GM12878 (cell line): ENCODE results near the gene RFPL1. TPM values are rescaled to one million over a fixed set of nuclear protein-coding genes. Genes with fewer than 3 reads are reported as not detected.

Experiments
- ATAC-seq: fragments of 200-7000 bp; cut with Tn5 transposase; 3 replicates; pipeline ENCODE4 v1.9.1; 2020; ENCODE audit warnings: mild to moderate bottlenecking, moderate library complexity
- BruUV-seq: library from RNA; stranded (reverse); fragments of 400-500 nt; replicated peaks from 2 replicates; lab custom pipeline; 2021; lab: Mats Ljungman, UMichigan
- CTCF ChIA-PET: fragments of 300-600 bp; sonication (Branson Sonifier 250); formaldehyde crosslinking; extraction: SDS; loops from one replicate; lab custom pipeline; 2021; ENCODE audit warnings: inconsistent platforms; lab: Yijun Ruan, JAX
- POLR2A ChIA-PET: fragments of 350-600 bp; formaldehyde crosslinking; extraction: SDS; loops from one replicate; lab custom pipeline; 2021; ENCODE audit warnings: inconsistent platforms; lab: Charles Lee
- RAD21 ChIA-PET: fragments of 300-600 bp; sonication (Branson Sonifier 250); formaldehyde crosslinking; loops from one replicate; lab custom pipeline; 2023; ENCODE audit warnings: antibody characterized with exemption; ENCODE audit not compliant: unreplicated experiment; lab: Charles Lee
- SMC1A ChIA-PET: fragments of 300-600 bp; sonication (Branson Sonifier 250); formaldehyde crosslinking; loops from one replicate; lab custom pipeline; 2023; ENCODE audit not compliant: unreplicated experiment, uncharacterized antibody; lab: Charles Lee
- DNase-seq: peaks from one replicate; pipeline ENCODE4 v3.0.0-alpha.2; 2011; ENCODE audit warnings: low read depth, low spot score
- FAIRE-seq: peaks from 3 replicates; lab custom pipeline; 2011; peaks lifted over from hg19 to GRCh38; lab: Jason Lieb, UNC
- H2AFZ ChIP-seq: 2 replicates; pipeline ENCODE4 v1.6.0; 2011; ENCODE audit warnings: low read depth, low read length, control low read depth; ENCODE audit not compliant: control insufficient read depth
- H3K27ac ChIP-seq: 2 replicates; pipeline ENCODE4 v1.5.1; 2011; ENCODE audit warnings: control low read depth; ENCODE audit not compliant: control insufficient read depth, insufficient read depth
- H3K27me3 ChIP-seq, 2 experiments: replicated peaks in 1 of 2; 2 replicates each; pipeline versions ENCODE4 v1.6.0 to v1.6.1; 2011; ENCODE audit warnings: low read length in 1 of 2; ENCODE audit not compliant: control insufficient read depth in 2 of 2, insufficient read depth in 2 of 2
- H3K36me3 ChIP-seq, 2 experiments: 2 replicates each; pipeline ENCODE4 v1.5.1; 2011; ENCODE audit warnings: low read length in 1 of 2; ENCODE audit not compliant: control insufficient read depth in 2 of 2, insufficient read depth in 2 of 2
- H3K4me1 ChIP-seq: 2 replicates; pipeline ENCODE4 v1.6.1; 2011; ENCODE audit warnings: mild to moderate bottlenecking, low read length, moderate library complexity, mixed read lengths; ENCODE audit not compliant: control insufficient read depth, insufficient read depth
- H3K4me2 ChIP-seq: 2 replicates; pipeline ENCODE4 v1.6.0; 2011; ENCODE audit warnings: control low read depth; ENCODE audit not compliant: control insufficient read depth, insufficient read depth
- H3K4me3 ChIP-seq: fragments of 200-600 bp; sonication (generic); 2 replicates; pipeline ENCODE4 v1.5.1; 2016
- H3K79me2 ChIP-seq: 2 replicates; pipeline ENCODE4 v1.6.0; 2011; ENCODE audit warnings: low read length; ENCODE audit not compliant: control insufficient read depth, insufficient read depth
- H3K9ac ChIP-seq: 2 replicates; pipeline ENCODE4 v1.8.0; 2011; ENCODE audit warnings: low read length, control low read depth, mixed read lengths; ENCODE audit not compliant: control insufficient read depth, insufficient read depth
- H3K9me3 ChIP-seq: replicated peaks from 3 replicates; pipeline ENCODE4 v1.5.1; 2011; ENCODE audit warnings: mild to moderate bottlenecking, low read length; ENCODE audit not compliant: control insufficient read depth, insufficient read depth
- H4K20me1 ChIP-seq: 2 replicates; pipeline ENCODE4 v1.6.0; 2011; ENCODE audit not compliant: control insufficient read depth, insufficient read depth
- CBX3 ChIP-seq: fragments of 200-600 bp; sonication (generic); IDR thresholded peaks from 2 replicates; pipeline ENCODE4 v1.6.1; 2016; ENCODE audit warnings: low read depth, borderline replicate concordance
- CTCF ChIP-seq, 3 experiments: IDR thresholded peaks in 2 of 3; conservative IDR thresholded peaks in 1 of 3; 2 replicates each; pipeline ENCODE4 v1.5.1; 2011; ENCODE audit warnings: low read depth in 3 of 3, low read length in 3 of 3, mild to moderate bottlenecking in 3 of 3, control low read depth in 2 of 3, moderate library complexity in 2 of 3, inconsistent platforms in 1 of 3, mixed read lengths in 1 of 3; ENCODE audit not compliant: control insufficient read depth in 2 of 3, insufficient read depth in 1 of 3; ENCODE audit errors: extremely low read depth in 1 of 3
- E4F1 ChIP-seq: fragments of 450-650 bp; IDR thresholded peaks from 2 replicates; pipeline ENCODE4 v1.6.1; 2018; ENCODE audit warnings: borderline replicate concordance, mild to moderate bottlenecking; ENCODE audit not compliant: partially characterized antibody
- NFIC ChIP-seq: IDR thresholded peaks from 2 replicates; pipeline ENCODE4 v1.6.1; 2012; ENCODE audit warnings: low read depth, mild to moderate bottlenecking, inconsistent platforms, low read length, moderate library complexity
- NKRF ChIP-seq: fragments of 450-650 bp; conservative IDR thresholded peaks from 2 replicates; pipeline ENCODE4 v1.6.1; 2017; ENCODE audit warnings: mild to moderate bottlenecking, moderate library complexity
- RBBP5 ChIP-seq: fragments of 200-600 bp; sonication (generic); conservative IDR thresholded peaks from 2 replicates; pipeline ENCODE4 v1.6.1; 2016
- SP1 ChIP-seq: IDR thresholded peaks from one replicate; pipeline ENCODE4 v1.6.1; 2011; ENCODE audit warnings: low read depth, low read length
- USF2 ChIP-seq: IDR thresholded peaks from 2 replicates; pipeline ENCODE4 v1.6.1; 2011; ENCODE audit warnings: low read depth, low read length, improper control_type of control experiment, borderline replicate concordance
- WRNIP1 ChIP-seq: IDR thresholded peaks from 2 replicates; pipeline ENCODE4 v1.6.1; 2011; ENCODE audit warnings: low read depth, low read length, improper control_type of control experiment, borderline replicate concordance
- WGBS: methylation state at CpG from one replicate; pipeline ENCODE4 v1.1.6; 2016; ENCODE audit warnings: low lambda C conversion rate; ENCODE audit not compliant: insufficient replicate concordance, insufficient coverage; ENCODE audit errors: missing lambda C conversion rate; 5-methylcytosine and 5-hydroxymethylcytosine counted together
- in situ Hi-C: fragments of 300-500 bp; cut with MboI; formaldehyde crosslinking; loops from 9 replicates; pipeline ENCODE4 v1.14.3; 2018; ENCODE audit warnings: mixed read lengths
- intact Hi-C: fragments of 100-400 bp; cut with micrococcal nuclease; formaldehyde crosslinking; loops from one replicate; pipeline ENCODE4 v1.14.2; 2022; ENCODE audit not compliant: unreplicated experiment
- polyA plus RNA-seq, 11 experiments: library from polyadenylated mRNA; depleted of rRNA in 4 of 11; unstranded in 6 of 11; stranded (reverse) in 5 of 11; fragments of >200 nt; fragmentation: Nextera tagmentation in 4 of 11; fragmentation: Illumina TruSeq in 1 of 11; extraction: Ambion mirVana in 4 of 11; extraction: Trizol in 1 of 11; gene quantifications; 1 replicate in 1 of 11; 2 replicates in 10 of 11; pipeline versions ENCODE4 v1.2.1 to v1.2.3, GENCODE V29; 2011 to 2016; ENCODE audit warnings: inconsistent platforms in 2 of 11, missing spikeins in 2 of 11, low read depth in 1 of 11
- total RNA-seq, 4 experiments: library from RNA; depleted of rRNA in 3 of 4; stranded (reverse); fragments of >200 nt in 3 of 4; fragmentation: Illumina TruSeq in 1 of 4; extraction: Trizol in 1 of 4; gene quantifications; 2 replicates each; pipeline versions ENCODE4 v1.2.1 to v1.2.3, GENCODE V29; 2013 to 2021

Gene RFPL1
- total and polyA plus RNA-seq, 10 of the 15 experiments (the other 5 are each of a cell fraction or from before 2014, with no cell fraction given), result 0.13 TPM; not detected in 9

DNA sequence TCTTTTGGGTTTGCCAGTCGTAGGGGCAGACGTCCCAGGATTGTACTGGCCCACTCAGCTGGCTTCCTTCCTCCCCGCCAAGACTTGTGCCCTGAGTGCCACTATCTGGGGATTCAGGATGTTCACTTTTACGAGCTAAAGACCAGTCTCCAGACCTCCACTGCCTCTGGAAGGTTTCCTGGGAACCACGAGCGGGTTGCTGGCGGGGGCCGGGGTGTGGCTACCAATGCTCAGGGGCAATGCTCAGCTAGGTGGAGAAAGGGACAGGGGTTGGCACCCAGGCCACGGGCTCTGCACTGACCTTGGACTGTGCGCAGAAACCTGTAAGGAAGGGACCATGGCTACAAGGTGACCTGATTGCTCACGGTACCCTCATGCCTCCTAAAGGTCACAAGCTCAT, 43.9 kb downstream of the RFPL1 start:
- in situ Hi-C loops, result no loop called here
- no peak overlapping the region for H3K4me3 ChIP-seq
- no peak overlapping the region for H3K9ac ChIP-seq
- no peaks in the 10 kb centered on the region for H3K79me2 ChIP-seq
- FAIRE-seq (no peak), DNase-seq (no peak), ATAC-seq (no peak)
- no peak overlapping the region for H3K27ac ChIP-seq
- no peaks in the 10 kb centered on the region; the same call in 2 of the 3 replicates for H3K9me3 ChIP-seq
- peaks cover 0 to 3% of the 10 kb centered on the region in 2 experiments; a peak in 2 of 4 replicates for H3K27me3 ChIP-seq
- CTCF ChIA-PET, result interaction anchor here (1.3 kb wide), 1 partner anchor 143 kb away, joined by 3 read pairs; no protein-coding TSS in a partner anchor
- H2AFZ ChIP-seq, result no peak overlapping the region
- POLR2A ChIA-PET, result no interaction called here
- no peak overlapping the region for H3K4me2 ChIP-seq
- WGBS, result 53% methylated on average over 11 of the region's 11 CpGs
- intact Hi-C loops, result no loop called here
- no TSS peak for BruUV-seq
- RAD21 ChIA-PET, result no interaction called here
- H3K36me3 ChIP-seq, result no peaks in the 10 kb centered on the region
- TF ChIP-seq CBX3 (no peak), WRNIP1 (no peak)
- H3K4me1 ChIP-seq, result no peaks in the 10 kb centered on the region
- H4K20me1 ChIP-seq, result no peaks in the 10 kb centered on the region
- SMC1A ChIA-PET, result interaction anchor here (0.6 kb wide), 1 partner anchor 17 kb away, joined by 3 read pairs; no protein-coding TSS in a partner anchor

DNA sequence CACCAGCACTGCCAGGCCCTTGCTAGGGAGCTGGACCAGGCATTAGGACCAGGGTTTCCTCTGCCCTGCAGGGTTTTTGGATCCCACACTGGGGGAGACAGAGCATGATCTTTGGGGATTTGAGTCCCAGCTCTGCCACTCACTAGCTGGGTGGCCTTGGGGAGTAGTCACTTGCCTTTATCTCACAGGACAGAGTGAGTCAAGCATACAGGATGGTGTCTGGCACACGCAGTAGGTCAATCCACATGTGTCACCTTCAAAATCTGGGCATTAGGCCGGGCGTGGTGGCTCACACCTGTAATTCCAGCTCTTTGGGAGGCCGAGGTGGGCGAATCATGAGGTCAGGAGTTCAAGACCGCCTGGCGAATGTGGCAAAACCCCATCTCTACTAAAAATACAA, 44.3 kb downstream of the RFPL1 start:
- ChIA-PET CTCF (interaction anchor here (1.3 kb wide), 1 partner anchor 143 kb away, joined by 3 read pairs; no protein-coding TSS in a partner anchor), RAD21 (no interaction called here), POLR2A (no interaction called here), SMC1A (no interaction called here)
- ATAC-seq, result no peak
- intact Hi-C loops (no loop called here), in situ Hi-C loops (no loop called here)
- H3K36me3 ChIP-seq, result no peaks in the 10 kb centered on the region
- no peak overlapping the region for H3K4me2 ChIP-seq
- H3K27ac ChIP-seq, result no peak overlapping the region
- no peaks in the 10 kb centered on the region for H4K20me1 ChIP-seq
- no TSS peak for BruUV-seq
- no peak for FAIRE-seq
- no peaks in the 10 kb centered on the region for H3K79me2 ChIP-seq
- no peaks in the 10 kb centered on the region for H3K4me1 ChIP-seq
- no peak overlapping the region for H2AFZ ChIP-seq
- 14% methylated on average over 7 of the region's 7 CpGs for whole genome bisulfite sequencing
- peaks cover 0 to 3% of the 10 kb centered on the region in 2 experiments; a peak in 2 of 4 replicates for H3K27me3 ChIP-seq
- no peak overlapping the region for H3K4me3 ChIP-seq
- DNase-seq, result no peak
- no peaks in the 10 kb centered on the region; the same call in 2 of the 3 replicates for H3K9me3 ChIP-seq
- H3K9ac ChIP-seq, result no peak overlapping the region
- TF ChIP-seq E4F1, result no peak
- TF ChIP-seq NFIC, result no peak
- TF ChIP-seq SP1, result no peak
- no peak for TF ChIP-seq NKRF
- TF ChIP-seq RBBP5, result no peak
- no peak for TF ChIP-seq USF2
- TF ChIP-seq CTCF (IDR thresholded peaks at IDR 0.05 in 2 of 3, conservative IDR thresholded peaks at IDR 0.05 in 1 of 3; ENCODE audit: control insufficient read depth in 2 of 3, extremely low read depth in 1 of 3, insufficient read depth in 1 of 3, low read depth in 3 of 3, low read length in 3 of 3), result no peak
